ENCODE data around the gene PRDM15. TPM values are rescaled to one million over a fixed set of nuclear protein-coding genes. Genes with fewer than 3 reads are reported as not detected.
A peak's percentile ranks its signal among the peaks of the same experiment; 100 is the strongest.

The PRDM15 gene
- polyA plus RNA-seq, 1 donor (not counting 4 experiments of a cell fraction or from before 2014, with no cell fraction given) = 5.2 TPM

DNA sequence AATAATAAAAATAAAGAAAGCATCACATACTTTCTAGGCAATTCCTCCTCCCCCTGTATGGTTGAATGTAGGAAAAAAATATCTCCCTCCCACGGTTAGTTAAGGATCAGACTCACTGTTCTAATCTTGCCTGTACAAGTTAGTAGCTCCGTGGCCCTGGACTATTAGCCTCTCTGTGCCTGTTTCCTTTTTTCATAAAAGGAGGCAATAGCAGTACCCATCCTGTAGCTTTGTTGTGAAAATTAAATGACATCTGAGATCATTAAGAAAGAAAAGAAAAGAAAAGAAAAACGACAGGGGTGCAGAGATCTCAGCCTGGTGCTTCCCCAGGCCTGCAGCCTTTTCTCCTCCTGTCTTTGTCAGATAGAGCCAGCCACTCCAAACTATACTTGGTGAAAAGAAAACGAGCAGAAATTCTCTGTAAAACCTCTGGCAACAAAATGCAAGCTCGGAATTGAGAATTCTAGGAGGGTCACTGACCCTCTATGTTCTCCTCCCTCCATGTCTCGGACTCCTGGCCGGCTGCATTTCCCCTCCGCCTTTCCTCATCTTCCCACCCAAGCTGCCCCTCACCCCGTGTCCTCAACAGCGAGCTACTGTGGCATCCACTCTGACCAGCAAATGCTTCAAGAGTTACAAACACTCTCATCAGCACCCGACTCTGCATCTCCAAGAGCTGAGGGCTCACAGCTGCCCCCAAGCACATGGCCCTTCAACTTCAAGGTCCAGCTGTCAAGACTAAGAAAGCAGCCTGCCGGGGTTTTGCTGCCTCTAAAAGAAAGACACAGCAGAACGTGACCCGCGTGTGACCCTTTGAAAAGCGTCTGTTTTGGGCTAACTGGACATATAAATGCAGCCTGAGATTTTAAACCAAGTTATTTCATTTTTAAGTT, 125.9 kb downstream of the PRDM15 start:
- no peak overlapping the region for H2AFZ ChIP-seq (ENCODE audit: control insufficient read depth, low read length)
- no peaks in the 10 kb centered on the region for H3K9me3 ChIP-seq (ENCODE audit: control insufficient read depth, low read depth, low read length)
- DNase-seq (ENCODE audit: low read depth, low spot score) (no peak), FAIRE-seq (no peak)
- H3K27ac ChIP-seq (ENCODE audit: control insufficient read depth, insufficient read depth, low read length) = no peak overlapping the region
- dilution Hi-C loops (cut with MboI; ENCODE audit: extremely low pct_ligation_motif_present, low sequenced_read_pairs) = no loop called here
- H3K4me3 ChIP-seq (ENCODE audit: control insufficient read depth in 2 of 3, extremely low read depth in 1 of 3, insufficient read depth in 2 of 3, low read depth in 1 of 3, low read length in 3 of 3) = no peak overlapping the region
- peak overlapping the region; percentile 39 for H3K9ac ChIP-seq (ENCODE audit: control insufficient read depth, extremely low read depth, insufficient read depth, low read length)
- peaks cover 50 to 59% of the 10 kb centered on the region in 2 experiments for H3K36me3 ChIP-seq (ENCODE audit: control insufficient read depth in 2 of 2, extremely low read depth in 1 of 2, insufficient read depth in 2 of 2, low read length in 2 of 2)
- peaks cover 69% of the 10 kb centered on the region for H4K20me1 ChIP-seq (ENCODE audit: control insufficient read depth, extremely low read depth, insufficient read depth, low read length)
- peaks cover 90% of the 10 kb centered on the region for H3K79me2 ChIP-seq (ENCODE audit: control insufficient read depth, insufficient read depth, low read length)
- peaks cover 12% of the 10 kb centered on the region for H3K9me1 ChIP-seq (ENCODE audit: control insufficient read depth, extremely low read depth, insufficient read depth, low read length)
- peak overlapping the region; percentile 100 for H3K4me2 ChIP-seq (ENCODE audit: control insufficient read depth, extremely low read depth, insufficient read depth, low read depth, low read length)
- H3K27me3 ChIP-seq (ENCODE audit: control insufficient read depth, extremely low read depth, insufficient read depth, low read length) = no peaks in the 10 kb centered on the region
- H3K4me1 ChIP-seq (ENCODE audit: control insufficient read depth, extremely low read depth, insufficient read depth, low read length) = peaks cover 61% of the 10 kb centered on the region
- no peak for TF ChIP-seq EZH2 (IDR thresholded peaks at IDR 0.05; ENCODE audit: low read length)
- TF ChIP-seq, protein P1, sequence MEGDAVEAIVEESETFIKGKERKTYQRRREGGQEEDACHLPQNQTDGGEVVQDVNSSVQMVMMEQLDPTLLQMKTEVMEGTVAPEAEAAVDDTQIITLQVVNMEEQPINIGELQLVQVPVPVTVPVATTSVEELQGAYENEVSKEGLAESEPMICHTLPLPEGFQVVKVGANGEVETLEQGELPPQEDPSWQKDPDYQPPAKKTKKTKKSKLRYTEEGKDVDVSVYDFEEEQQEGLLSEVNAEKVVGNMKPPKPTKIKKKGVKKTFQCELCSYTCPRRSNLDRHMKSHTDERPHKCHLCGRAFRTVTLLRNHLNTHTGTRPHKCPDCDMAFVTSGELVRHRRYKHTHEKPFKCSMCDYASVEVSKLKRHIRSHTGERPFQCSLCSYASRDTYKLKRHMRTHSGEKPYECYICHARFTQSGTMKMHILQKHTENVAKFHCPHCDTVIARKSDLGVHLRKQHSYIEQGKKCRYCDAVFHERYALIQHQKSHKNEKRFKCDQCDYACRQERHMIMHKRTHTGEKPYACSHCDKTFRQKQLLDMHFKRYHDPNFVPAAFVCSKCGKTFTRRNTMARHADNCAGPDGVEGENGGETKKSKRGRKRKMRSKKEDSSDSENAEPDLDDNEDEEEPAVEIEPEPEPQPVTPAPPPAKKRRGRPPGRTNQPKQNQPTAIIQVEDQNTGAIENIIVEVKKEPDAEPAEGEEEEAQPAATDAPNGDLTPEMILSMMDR (optimal IDR thresholded peaks at IDR 0.05 in 1 of 3, IDR thresholded peaks at IDR 0.05 in 1 of 3, conservative IDR thresholded peaks at IDR 0.05 in 1 of 3; ENCODE audit: extremely low read depth in 1 of 3, insufficient read depth in 2 of 3, low read length in 3 of 3) = no peak

DNA sequence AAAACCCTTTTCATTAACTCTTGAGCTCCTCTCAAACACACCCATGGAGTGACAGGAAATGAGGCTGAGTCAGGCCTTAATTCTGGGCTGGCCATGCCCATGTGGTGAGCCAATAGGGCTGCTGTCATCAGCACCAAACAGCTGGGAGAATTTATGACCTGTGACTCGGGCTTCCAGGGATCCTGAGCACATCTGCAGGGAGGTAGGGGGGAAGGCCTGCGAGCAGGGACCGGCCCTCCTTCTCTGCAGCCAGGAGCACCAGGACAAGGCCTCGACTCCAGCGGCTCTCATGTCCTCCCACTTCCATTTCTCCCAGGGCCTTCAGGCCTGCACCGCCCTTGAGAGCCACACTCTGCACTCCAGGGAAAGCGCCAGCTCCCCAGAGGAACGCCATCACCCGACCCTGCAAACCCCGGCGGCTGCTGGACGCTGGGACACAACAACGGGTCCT, 126.9 kb downstream of the PRDM15 start:
- peak overlapping the region; percentile 26 to 68 (median 64) for H3K4me3 ChIP-seq (ENCODE audit: control insufficient read depth in 2 of 3, extremely low read depth in 1 of 3, insufficient read depth in 2 of 3, low read depth in 1 of 3, low read length in 3 of 3)
- no peaks in the 10 kb centered on the region for H3K27me3 ChIP-seq (ENCODE audit: control insufficient read depth, extremely low read depth, insufficient read depth, low read length)
- FAIRE-seq (peak; percentile 96), DNase-seq (ENCODE audit: low read depth, low spot score) (peak; percentile 60)
- H3K27ac ChIP-seq (ENCODE audit: control insufficient read depth, insufficient read depth, low read length) = peak overlapping the region; percentile 95
- peaks cover 67% of the 10 kb centered on the region for H4K20me1 ChIP-seq (ENCODE audit: control insufficient read depth, extremely low read depth, insufficient read depth, low read length)
- dilution Hi-C loops (cut with MboI; ENCODE audit: extremely low pct_ligation_motif_present, low sequenced_read_pairs) = no loop called here
- peak overlapping the region; percentile 82 for H3K9ac ChIP-seq (ENCODE audit: control insufficient read depth, extremely low read depth, insufficient read depth, low read length)
- peaks cover 61% of the 10 kb centered on the region for H3K4me1 ChIP-seq (ENCODE audit: control insufficient read depth, extremely low read depth, insufficient read depth, low read length)
- peaks cover 92% of the 10 kb centered on the region for H3K79me2 ChIP-seq (ENCODE audit: control insufficient read depth, insufficient read depth, low read length)
- TF ChIP-seq EZH2 (IDR thresholded peaks at IDR 0.05; ENCODE audit: low read length) = no peak
- TF ChIP-seq, protein P1 (optimal IDR thresholded peaks at IDR 0.05 in 1 of 3, IDR thresholded peaks at IDR 0.05 in 1 of 3, conservative IDR thresholded peaks at IDR 0.05 in 1 of 3; ENCODE audit: extremely low read depth in 1 of 3, insufficient read depth in 2 of 3, low read length in 3 of 3) = no peak
- peak overlapping the region; percentile 100 for H3K4me2 ChIP-seq (ENCODE audit: control insufficient read depth, extremely low read depth, insufficient read depth, low read depth, low read length)
- peaks cover 12% of the 10 kb centered on the region for H3K9me1 ChIP-seq (ENCODE audit: control insufficient read depth, extremely low read depth, insufficient read depth, low read length)
- H2AFZ ChIP-seq (ENCODE audit: control insufficient read depth, low read length) = no peak overlapping the region
- no peaks in the 10 kb centered on the region for H3K9me3 ChIP-seq (ENCODE audit: control insufficient read depth, low read depth, low read length)
- H3K36me3 ChIP-seq (ENCODE audit: control insufficient read depth in 2 of 2, extremely low read depth in 1 of 2, insufficient read depth in 2 of 2, low read length in 2 of 2) = peaks cover 57 to 66% of the 10 kb centered on the region in 2 experiments
